Erythroblast (primary cell): ENCODE measurements around the gene ODF2.

ENCODE experiments used
- GATA1 ChIP-seq: IDR thresholded peaks from 2 replicates; pipeline ENCODE4 v1.6.1; 2011; ENCODE audit warnings: low read depth, mild to moderate bottlenecking, control low read depth, low read length, moderate library complexity
- POLR2A ChIP-seq: IDR thresholded peaks from 2 replicates; pipeline ENCODE4 v1.6.1; 2011; ENCODE audit warnings: mild to moderate bottlenecking, low read length

- TF ChIP-seq POLR2A (no peak), GATA1 (no peak)
These were observed 70.9 kb downstream of the ODF2 start for GRCh38 chr9:128526720-128527119.
